ENCODE data around the gene NFATC4.
"Not testable (repeated sequence)": the region's sequence is repeated elsewhere in the genome, so short reads cannot be mapped to it uniquely, and the experiment has no call there.

Gene NFATC4

GRCh38 chr14:24339284-24340151 lies 28.5 kb upstream of the NFATC4 start, which contains the start of gene RIPK3:
RIPK3 (minus strand) TSS chr14:24339991; CDS start chr14:24339826, 165 bp downstream.
- DNase-seq, result peak; percentile 72

GRCh38 chr14:24340606-24341005 lies 27.4 kb upstream of the NFATC4 start:
- no peak for DNase-seq

- no peak for DNase-seq
Measured at GRCh38 chr14:24342889-24343288, 25.1 kb upstream of the NFATC4 start.

GRCh38 chr14:24343795-24344660 lies 24.0 kb upstream of the NFATC4 start:
- no peak for DNase-seq

GRCh38 chr14:24347134-24347533 lies 20.9 kb upstream of the NFATC4 start:
- no peak for DNase-seq

- DNase-seq, result no peak
Measured at GRCh38 chr14:24348186-24348585, 19.8 kb upstream of the NFATC4 start.

- no peak for DNase-seq
Measured at GRCh38 chr14:24349742-24350141, 18.2 kb upstream of the NFATC4 start.

- DNase-seq, result peak; percentile 65
Measured at GRCh38 chr14:24351517-24351916, 16.5 kb upstream of the NFATC4 start.

- DNase-seq, result no peak
Measured at GRCh38 chr14:24353559-24354481, 14.2 kb upstream of the NFATC4 start.

GRCh38 chr14:24354482-24354825 lies 13.5 kb upstream of the NFATC4 start:
- not testable (repeated sequence) for DNase-seq

GRCh38 chr14:24355009-24355408 lies 13.0 kb upstream of the NFATC4 start:
- no peak for DNase-seq

GRCh38 chr14:24356208-24356607 lies 11.8 kb upstream of the NFATC4 start:
- DNase-seq, result no peak

GRCh38 chr14:24360281-24360680 lies 7.7 kb upstream of the NFATC4 start:
- DNase-seq, result no peak

- DNase-seq, result no peak
Measured at GRCh38 chr14:24361326-24361725, 6.7 kb upstream of the NFATC4 start.

- DNase-seq, result no peak
Measured at GRCh38 chr14:24362241-24362960, 5.6 kb upstream of the NFATC4 start.

- DNase-seq, result no peak
Measured at GRCh38 chr14:24363401-24363800, 4.6 kb upstream of the NFATC4 start.

GRCh38 chr14:24364841-24365240 lies 3.1 kb upstream of the NFATC4 start:
- no peak for DNase-seq

GRCh38 chr14:24365600-24366412 lies 2.2 kb upstream of the NFATC4 start:
- peak; percentile 77 for DNase-seq

- no peak for DNase-seq
Measured at GRCh38 chr14:24366413-24366720, 1.6 kb upstream of the NFATC4 start.

GRCh38 chr14:24366721-24367513 lies 1.1 kb upstream of the NFATC4 start:
- DNase-seq, result peak; percentile 92

GRCh38 chr14:24368212-24368561 lies 203 bp downstream of the NFATC4 start:
- no peak for DNase-seq
